Stomach (tissue), 9 donors: ENCODE data around the gene ASMTL. TPM values are rescaled to one million over a fixed set of nuclear protein-coding genes. Genes with fewer than 3 reads are reported as not detected.
"Not testable (repeated sequence)": the region's sequence is repeated elsewhere in the genome, so short reads cannot be mapped to it uniquely, and the experiment has no call there.

ENCODE experiments used
- DNase-seq, 2 donors: peaks; one replicate each; pipeline versions ENCODE4 v3.0.0 to v3.0.0-alpha.2; 2013 to 2019
- H3K27ac ChIP-seq, 5 donors: fragments of 200-600 bp in 4 of 5; sonication (generic) in 4 of 5; one replicate each; pipeline ENCODE4 v1.5.1; 2013 to 2019; ENCODE audit warnings: mild to moderate bottlenecking in 1 of 5, moderate library complexity in 1 of 5
- H3K27me3 ChIP-seq, 3 donors: fragments of 200-600 bp; sonication (generic); one replicate each; pipeline ENCODE4 v1.5.1; 2017 to 2019; ENCODE audit warnings: mixed run types in 1 of 3
- H3K36me3 ChIP-seq, 4 donors: fragments of 200-600 bp; sonication (generic); 1 replicate in 3 of 4; 2 replicates in 1 of 4; pipeline ENCODE4 v1.5.1; 2016 to 2019
- H3K4me1 ChIP-seq, 4 donors: fragments of 200-600 bp; sonication (generic); one replicate each; pipeline ENCODE4 v1.5.1; 2016 to 2019
- H3K4me3 ChIP-seq, 4 donors: fragments of 200-600 bp; sonication (generic) in 3 of 4; one replicate each; pipeline ENCODE4 v1.5.1; 2016 to 2019; ENCODE audit warnings: mild to moderate bottlenecking in 1 of 4
- H3K9me3 ChIP-seq, 4 donors: fragments of 200-600 bp; sonication (generic); one replicate each; pipeline ENCODE4 v1.5.1; 2016 to 2019
- CTCF ChIP-seq, 7 experiments: fragments of 450-650 bp in 4 of 7; fragments of 200-600 bp in 3 of 7; sonication (generic) in 3 of 7; IDR thresholded peaks; one replicate each; pipeline ENCODE4 v1.5.1; 2016 to 2019; ENCODE audit warnings: antibody characterized with exemption in 7 of 7, control low read depth in 2 of 7, mild to moderate bottlenecking in 1 of 7
- EP300 ChIP-seq: sonication (generic); formaldehyde crosslinking; IDR thresholded peaks from one replicate; pipeline ENCODE4 v1.6.1; 2017; ENCODE audit warnings: antibody characterized with exemption
- POLR2A ChIP-seq, 4 donors: fragments of 450-650 bp; IDR thresholded peaks; one replicate each; pipeline ENCODE4 v1.6.1; 2016; ENCODE audit warnings: antibody characterized with exemption in 4 of 4, control low read depth in 2 of 4, mild to moderate bottlenecking in 1 of 4, moderate library complexity in 1 of 4
- POLR2AphosphoS5 ChIP-seq, 3 donors: sonication (generic); formaldehyde crosslinking; IDR thresholded peaks; one replicate each; pipeline ENCODE4 v1.6.1; 2016; ENCODE audit warnings: antibody characterized with exemption in 3 of 3
- WGBS, 5 donors: extraction: QIAGEN DNeasy Blood & Tissue Kit in 3 of 5; methylation state at CpG; one replicate each; pipeline versions ENCODE4 v1.1.5 to v1.1.7; 2013 to 2018; 5-methylcytosine and 5-hydroxymethylcytosine counted together
- intact Hi-C: fragments of 100-400 bp; cut with DNase I; formaldehyde crosslinking; loops from one replicate; pipeline ENCODE4 v1.15.1; 2023; ENCODE audit warnings: low total_unique reads
- polyA plus RNA-seq, 3 donors: library from polyadenylated mRNA; stranded (reverse); fragments of 200-250 nt; gene quantifications; one replicate each; pipeline ENCODE4 v1.2.3, GENCODE V29; 2013
- total RNA-seq, 5 donors: library from RNA; depleted of rRNA; stranded (reverse); fragments of >200 nt; gene quantifications; one replicate each; pipeline versions ENCODE4 v1.1.0 to v1.2.3, GENCODE V29; 2014 to 2016
- donor health status: healthy with polysubstance abuse.
- donor health status: Bipolar disorder and iron deficiency.
- donor health status: healthy.

The ASMTL gene
- total and polyA plus RNA-seq, 8 donors: 5.8 to 45.8 (median 17.9) TPM

GRCh38 chrX:1476682-1477081, 24.0 kb upstream of the ASMTL start:
- Histone ChIP-seq H3K27ac (no peak overlapping the region), H3K9me3 (peaks cover 0 to 7% (median 3%) of the 10 kb centered on the region in 4 donors), H3K4me3 (no peak overlapping the region), H3K27me3 (peaks cover 0 to 6% (median 0%) of the 10 kb centered on the region in 3 donors), H3K36me3 (no peaks in the 10 kb centered on the region), H3K4me1 (peaks cover 0 to 7% (median under 1%) of the 10 kb centered on the region in 4 donors)
- no peak for DNase-seq
- intact Hi-C loops: no loop called here
- TF ChIP-seq POLR2AphosphoS5 (IDR thresholded peaks at IDR 0.05) (no peak), POLR2A (IDR thresholded peaks at IDR 0.05) (no peak)
- WGBS, 5 donors: 88 to 93% (median 89%) methylated on average over 5 of the region's 5 CpGs

- H3K27me3 ChIP-seq: peaks cover 0 to 7% (median 0%) of the 10 kb centered on the region in 3 donors
- H3K27ac ChIP-seq: no peak overlapping the region
- WGBS, 5 donors: 88 to 100% (median 98%) methylated on average over 1 of the region's 1 CpG
- H3K4me3 ChIP-seq: no peak overlapping the region
- intact Hi-C loops: no loop called here
- TF ChIP-seq POLR2A (IDR thresholded peaks at IDR 0.05) (no peak), CTCF (IDR thresholded peaks at IDR 0.05) (no peak), POLR2AphosphoS5 (IDR thresholded peaks at IDR 0.05) (no peak), EP300 (no peak)
- peaks cover 0 to 7% (median 3%) of the 10 kb centered on the region in 4 donors for H3K9me3 ChIP-seq
- H3K36me3 ChIP-seq: no peaks in the 10 kb centered on the region
- DNase-seq: no peak
- no peaks in the 10 kb centered on the region for H3K4me1 ChIP-seq
Measured at GRCh38 chrX:1475881-1476280, 23.2 kb upstream of the ASMTL start.

- WGBS, 5 donors: 87 to 92% (median 88%) methylated on average over 4 of the region's 4 CpGs
- no peak for TF ChIP-seq CTCF (IDR thresholded peaks at IDR 0.05)
- Histone ChIP-seq H3K4me3 (no peak overlapping the region), H3K4me1 (no peaks in the 10 kb centered on the region), H3K27ac (no peak overlapping the region), H3K27me3 (peaks cover 0 to 11% (median 0%) of the 10 kb centered on the region in 3 donors), H3K9me3 (peaks cover 0 to 7% (median 3%) of the 10 kb centered on the region in 4 donors), H3K36me3 (no peaks in the 10 kb centered on the region)
- intact Hi-C loops: no loop called here
- no peak for DNase-seq
Measured at GRCh38 chrX:1475481-1475880, 22.8 kb upstream of the ASMTL start.

- H3K4me3 ChIP-seq, DNase-seq, H3K36me3 ChIP-seq, H3K4me1 ChIP-seq, H3K27ac ChIP-seq, H3K9me3 ChIP-seq, intact Hi-C loops: not testable (repeated sequence)
- H3K27me3 ChIP-seq: peaks cover 0 to 18% (median 0%) of the 10 kb centered on the region in 3 donors
- 59 to 77% (median 68%) methylated on average over 2 of the region's 2 CpGs for WGBS, 5 donors
Measured at GRCh38 chrX:1474593-1474992, 21.9 kb upstream of the ASMTL start.

- Histone ChIP-seq H3K4me1 (peaks cover 0 to 5% (median 0%) of the 10 kb centered on the region in 4 donors), H3K4me3 (no peak overlapping the region), H3K27me3 (peaks cover 0 to 30% (median 0%) of the 10 kb centered on the region in 3 donors), H3K36me3 (no peaks in the 10 kb centered on the region), H3K9me3 (no peaks in the 10 kb centered on the region), H3K27ac (no peak overlapping the region)
- DNase-seq: no peak
- no peak for TF ChIP-seq POLR2AphosphoS5 (IDR thresholded peaks at IDR 0.05)
- TF ChIP-seq POLR2A (IDR thresholded peaks at IDR 0.05): no peak
- no peak for TF ChIP-seq CTCF (IDR thresholded peaks at IDR 0.05)
- TF ChIP-seq EP300: no peak
- intact Hi-C loops: no loop called here
- WGBS, 5 donors: 88 to 95% (median 89%) methylated on average over 2 of the region's 2 CpGs
Measured at GRCh38 chrX:1472975-1473374, 20.3 kb upstream of the ASMTL start.
